Stimulated activated CD8-positive, alpha-beta memory T cell treated with anti-CD3 and anti-CD28 coated beads, Interleukin-7, amount 100 ng/mL, for 4 hours (primary cell): ENCODE data around the gene LGMN.
A peak's percentile ranks its signal among the peaks of the same experiment; 100 is the strongest.

Experiments
- DNase-seq, 2 donors: peaks; one replicate each; pipeline ENCODE4 v3.0.0-alpha.2; 2020; ENCODE audit warnings: low read depth in 2 of 2

The LGMN gene

GRCh38 chr14:92760524-92760805 is 12.0 kb upstream of the LGMN start:
- DNase-seq: no peak

- DNase-seq: no peak
Measured at GRCh38 chr14:92759679-92760523, 11.5 kb upstream of the LGMN start.

GRCh38 chr14:92759300-92759678 is 10.9 kb upstream of the LGMN start:
- no peak for DNase-seq

- no peak for DNase-seq
Measured at GRCh38 chr14:92756446-92756845, 8.0 kb upstream of the LGMN start.

GRCh38 chr14:92755495-92755894 is 7.1 kb upstream of the LGMN start:
- DNase-seq: no peak

- no peak for DNase-seq
Measured at GRCh38 chr14:92754966-92755365, 6.5 kb upstream of the LGMN start.

- DNase-seq: no peak
Measured at GRCh38 chr14:92753250-92753649, 4.8 kb upstream of the LGMN start.

- no peak for DNase-seq
Measured at GRCh38 chr14:92751819-92752218, 3.4 kb upstream of the LGMN start.

GRCh38 chr14:92750994-92751400 is 2.6 kb upstream of the LGMN start:
- DNase-seq: no peak

- peak in 1 of 2 donors; percentile 22 for DNase-seq
Measured at GRCh38 chr14:92750222-92750728, 1.8 kb upstream of the LGMN start.

- no peak for DNase-seq
Measured at GRCh38 chr14:92747701-92748258, 647 bp downstream of the LGMN start.

GRCh38 chr14:92744198-92744597 is 4.2 kb downstream of the LGMN start:
- DNase-seq: no peak

GRCh38 chr14:92740440-92740839 is 8.0 kb downstream of the LGMN start:
- no peak for DNase-seq

- no peak for DNase-seq
Measured at GRCh38 chr14:92737619-92738188, 10.7 kb downstream of the LGMN start.

GRCh38 chr14:92737206-92737605 is 11.2 kb downstream of the LGMN start:
- DNase-seq: no peak

GRCh38 chr14:92735344-92735743 is 13.1 kb downstream of the LGMN start:
- DNase-seq: no peak

- no peak for DNase-seq
Measured at GRCh38 chr14:92734618-92735017, 13.8 kb downstream of the LGMN start.

- DNase-seq: no peak
Measured at GRCh38 chr14:92733007-92733406, 15.4 kb downstream of the LGMN start.

- no peak for DNase-seq
Measured at GRCh38 chr14:92731622-92732115, 16.8 kb downstream of the LGMN start.

- no peak for DNase-seq
Measured at GRCh38 chr14:92729634-92730358, 18.6 kb downstream of the LGMN start.

GRCh38 chr14:92728759-92729364 is 19.6 kb downstream of the LGMN start:
- no peak for DNase-seq

- no peak for DNase-seq
Measured at GRCh38 chr14:92726933-92727262, 21.5 kb downstream of the LGMN start.
